Thyroid gland (tissue), 4 donors: ENCODE results near the gene NCAPD2. TPM values are rescaled to one million over a fixed set of nuclear protein-coding genes. Genes with fewer than 3 reads are reported as not detected.

Experiments
- DNase-seq, 2 donors: peaks; one replicate each; pipeline ENCODE4 v3.0.0-alpha.2; 2019
- H3K27ac ChIP-seq, 3 donors: fragments of 200-600 bp; sonication (generic); 1 replicate in 2 of 3; 2 replicates in 1 of 3; pipeline ENCODE4 v1.5.1; 2016 to 2019; ENCODE audit warnings: mild to moderate bottlenecking in 1 of 3, moderate library complexity in 1 of 3
- H3K27me3 ChIP-seq: fragments of 200-600 bp; sonication (generic); one replicate; pipeline ENCODE4 v1.5.1; 2019
- H3K36me3 ChIP-seq, 2 donors: fragments of 200-600 bp; sonication (generic); one replicate each; pipeline ENCODE4 v1.5.1; 2016 to 2019
- H3K4me1 ChIP-seq, 2 donors: fragments of 200-600 bp; sonication (generic); one replicate each; pipeline ENCODE4 v1.5.1; 2017 to 2019
- H3K4me3 ChIP-seq, 3 donors: fragments of 200-600 bp; sonication (generic); replicated peaks in 1 of 3; 1 replicate in 2 of 3; 2 replicates in 1 of 3; pipeline ENCODE4 v1.5.1; 2016; ENCODE audit warnings: mild to moderate bottlenecking in 1 of 3
- H3K9me3 ChIP-seq: fragments of 200-600 bp; sonication (generic); one replicate; pipeline ENCODE4 v1.5.1; 2017
- POLR2A ChIP-seq, 2 donors: fragments of 450-650 bp; IDR thresholded peaks; one replicate each; pipeline ENCODE4 v1.6.1; 2017; ENCODE audit warnings: antibody characterized with exemption in 2 of 2, mild to moderate bottlenecking in 2 of 2, moderate library complexity in 1 of 2
- WGBS, 2 donors: methylation state at CpG; one replicate each; pipeline ENCODE4 v1.1.5; 2017; 5-methylcytosine and 5-hydroxymethylcytosine counted together
- intact Hi-C: fragments of 100-400 bp; cut with DNase I; formaldehyde crosslinking; loops from one replicate; pipeline ENCODE4 v1.15.1; 2023
- total RNA-seq, 4 donors: library from RNA; depleted of rRNA; stranded (reverse); fragments of >200 nt; gene quantifications; one replicate each; pipeline ENCODE4 v1.2.3, GENCODE V29; 2016
- TF ChIP-seq, protein P1 (sequence below), 6 experiments: fragments of 200-600 bp in 3 of 6; fragments of 450-650 bp in 3 of 6; sonication (generic) in 3 of 6; IDR thresholded peaks; one replicate each; pipeline ENCODE4 v1.5.1; 2016 to 2019; ENCODE audit warnings: antibody characterized with exemption in 6 of 6, mild to moderate bottlenecking in 2 of 6, inconsistent platforms in 1 of 6, moderate library complexity in 1 of 6

The NCAPD2 gene
- total RNA-seq, 4 donors from 2014 or later, result 22.4 to 31.8 (median 28.6) TPM

DNA sequence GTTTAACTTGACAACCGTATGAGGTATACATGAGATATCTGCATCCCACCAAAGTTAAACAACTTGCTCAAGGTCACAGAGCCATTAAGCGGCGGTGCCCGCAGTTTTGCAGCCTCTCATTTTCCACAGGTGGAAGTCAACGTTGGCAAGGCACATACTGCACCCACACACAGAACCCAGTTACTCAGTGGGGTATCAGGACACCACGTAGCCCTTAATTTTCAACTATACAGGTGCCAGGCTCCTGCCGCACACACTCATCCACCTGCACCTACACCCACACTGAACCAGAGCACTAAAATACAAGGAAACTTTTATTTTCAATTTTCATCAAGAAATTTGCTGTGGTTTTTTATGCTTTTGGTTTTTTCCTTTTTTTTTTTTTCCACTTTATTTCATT lies 75.9 kb downstream of the NCAPD2 start:
- Histone ChIP-seq H3K9me3 (no peaks in the 10 kb centered on the region), H3K36me3 (peaks cover 47 to 52% of the 10 kb centered on the region in 2 donors), H3K4me1 (peaks cover 10 to 15% of the 10 kb centered on the region in 2 donors), H3K4me3 (no peak overlapping the region), H3K27me3 (no peaks in the 10 kb centered on the region), H3K27ac (no peak overlapping the region)
- intact Hi-C loops, result loop anchor here (5.0 kb wide), 1 partner anchor 33 kb away; no protein-coding TSS in a partner anchor
- 81 to 88% methylated on average over 7 of the region's 7 CpGs for WGBS, 2 donors
- TF ChIP-seq, protein P1, sequence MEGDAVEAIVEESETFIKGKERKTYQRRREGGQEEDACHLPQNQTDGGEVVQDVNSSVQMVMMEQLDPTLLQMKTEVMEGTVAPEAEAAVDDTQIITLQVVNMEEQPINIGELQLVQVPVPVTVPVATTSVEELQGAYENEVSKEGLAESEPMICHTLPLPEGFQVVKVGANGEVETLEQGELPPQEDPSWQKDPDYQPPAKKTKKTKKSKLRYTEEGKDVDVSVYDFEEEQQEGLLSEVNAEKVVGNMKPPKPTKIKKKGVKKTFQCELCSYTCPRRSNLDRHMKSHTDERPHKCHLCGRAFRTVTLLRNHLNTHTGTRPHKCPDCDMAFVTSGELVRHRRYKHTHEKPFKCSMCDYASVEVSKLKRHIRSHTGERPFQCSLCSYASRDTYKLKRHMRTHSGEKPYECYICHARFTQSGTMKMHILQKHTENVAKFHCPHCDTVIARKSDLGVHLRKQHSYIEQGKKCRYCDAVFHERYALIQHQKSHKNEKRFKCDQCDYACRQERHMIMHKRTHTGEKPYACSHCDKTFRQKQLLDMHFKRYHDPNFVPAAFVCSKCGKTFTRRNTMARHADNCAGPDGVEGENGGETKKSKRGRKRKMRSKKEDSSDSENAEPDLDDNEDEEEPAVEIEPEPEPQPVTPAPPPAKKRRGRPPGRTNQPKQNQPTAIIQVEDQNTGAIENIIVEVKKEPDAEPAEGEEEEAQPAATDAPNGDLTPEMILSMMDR (IDR thresholded peaks at IDR 0.05), result no peak
- no peak for TF ChIP-seq POLR2A (IDR thresholded peaks at IDR 0.05)
- DNase-seq, result no peak

DNA sequence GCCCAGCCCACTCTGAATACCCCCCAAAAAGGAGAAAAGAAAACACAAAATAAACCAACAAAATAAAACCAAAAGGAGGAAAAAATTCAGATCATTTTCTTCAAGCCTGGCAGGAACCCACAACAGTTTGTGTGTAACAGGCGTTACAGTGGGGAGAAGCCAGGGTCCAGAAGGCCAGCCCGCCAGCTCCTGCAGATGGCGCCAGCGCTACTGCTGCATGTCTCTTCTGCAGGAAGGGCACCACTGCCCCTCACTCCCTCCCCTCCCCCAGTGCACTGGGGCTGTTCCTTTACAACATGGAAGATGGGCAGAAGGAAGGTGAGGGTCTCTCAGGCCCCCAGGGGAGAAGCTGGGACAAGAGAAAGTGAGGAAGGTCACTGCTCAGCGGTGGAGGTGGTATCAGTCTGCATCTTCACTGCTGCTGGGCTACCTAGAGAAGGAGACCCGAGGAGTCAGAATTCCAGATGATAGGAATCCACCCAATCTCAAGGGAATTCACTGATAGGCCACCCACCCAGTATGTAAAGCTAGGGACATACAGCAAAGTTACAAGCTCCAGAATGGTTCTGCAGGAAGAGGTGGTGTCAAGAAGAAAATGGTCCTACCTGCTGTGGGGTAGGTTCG lies 76.5 kb downstream of the NCAPD2 start:
- 76% methylated on average over 7 of the region's 7 CpGs for WGBS, 2 donors
- no peaks in the 10 kb centered on the region for H3K9me3 ChIP-seq
- TF ChIP-seq POLR2A (IDR thresholded peaks at IDR 0.05), result no peak
- TF ChIP-seq, protein P1 (IDR thresholded peaks at IDR 0.05), result peak in 1 of 6 experiments; percentile 39
- H3K4me1 ChIP-seq, result peaks cover 10 to 15% of the 10 kb centered on the region in 2 donors
- H3K27ac ChIP-seq, result no peak overlapping the region
- peak; percentile 38 to 46 for DNase-seq
- H3K36me3 ChIP-seq, result peaks cover 53 to 57% of the 10 kb centered on the region in 2 donors
- intact Hi-C loops, result no loop called here
- H3K4me3 ChIP-seq, result no peak overlapping the region
- no peaks in the 10 kb centered on the region for H3K27me3 ChIP-seq

GRCh38 chr12:6573001-6573400 lies 79.1 kb downstream of the NCAPD2 start:
- no peak for DNase-seq
- H3K27me3 ChIP-seq, result no peaks in the 10 kb centered on the region
- H3K36me3 ChIP-seq, result peaks cover 72 to 79% of the 10 kb centered on the region in 2 donors
- H3K9me3 ChIP-seq, result no peaks in the 10 kb centered on the region
- TF ChIP-seq POLR2A (IDR thresholded peaks at IDR 0.05), result no peak
- TF ChIP-seq, protein P1 (IDR thresholded peaks at IDR 0.05), result no peak
- H3K27ac ChIP-seq, result no peak overlapping the region
- WGBS, 2 donors, result 92 to 94% methylated on average over 8 of the region's 8 CpGs
- intact Hi-C loops, result no loop called here
- H3K4me3 ChIP-seq, result no peak overlapping the region
- peaks cover 3 to 4% of the 10 kb centered on the region in 2 donors for H3K4me1 ChIP-seq

- Histone ChIP-seq H3K27ac (no peak overlapping the region), H3K9me3 (no peaks in the 10 kb centered on the region), H3K4me1 (no peaks in the 10 kb centered on the region), H3K36me3 (peaks cover 87 to 91% of the 10 kb centered on the region in 2 donors), H3K4me3 (no peak overlapping the region), H3K27me3 (no peaks in the 10 kb centered on the region)
- 85 to 92% methylated on average over 4 of the region's 4 CpGs for WGBS, 2 donors
- no peak for DNase-seq
- intact Hi-C loops, result no loop called here
- TF ChIP-seq POLR2A (IDR thresholded peaks at IDR 0.05), result no peak
- TF ChIP-seq, protein P1 (IDR thresholded peaks at IDR 0.05), result no peak
These were observed 80.8 kb downstream of the NCAPD2 start for GRCh38 chr12:6574576-6575295.

DNA sequence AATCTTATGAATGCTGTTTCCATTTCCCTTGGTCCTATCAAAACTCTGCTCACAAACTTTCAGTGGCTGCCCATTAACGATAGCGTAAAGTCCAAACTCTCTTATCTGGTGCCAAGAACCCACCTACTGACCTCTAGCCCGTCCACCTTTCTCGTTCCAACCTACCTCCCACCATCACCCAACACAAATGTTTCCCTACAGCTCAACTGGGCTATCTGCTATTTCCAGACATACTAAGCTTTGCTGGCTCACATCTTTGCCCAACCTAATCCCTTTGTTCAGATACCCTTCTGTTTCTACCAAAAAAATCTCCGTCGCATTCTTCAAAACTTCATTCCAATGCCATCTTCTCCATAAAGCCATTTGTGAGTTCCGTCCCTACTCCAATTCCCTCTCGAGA lies 81.7 kb downstream of the NCAPD2 start:
- 88 to 96% methylated on average over 8 of the region's 8 CpGs for WGBS, 2 donors
- no peak overlapping the region for H3K27ac ChIP-seq
- H3K36me3 ChIP-seq, result peaks cover 92 to 94% of the 10 kb centered on the region in 2 donors
- no peak for TF ChIP-seq POLR2A (IDR thresholded peaks at IDR 0.05)
- TF ChIP-seq, protein P1 (IDR thresholded peaks at IDR 0.05), result no peak
- intact Hi-C loops, result no loop called here
- no peak for DNase-seq
- no peaks in the 10 kb centered on the region for H3K9me3 ChIP-seq
- no peak overlapping the region for H3K4me3 ChIP-seq
- no peaks in the 10 kb centered on the region for H3K4me1 ChIP-seq
- H3K27me3 ChIP-seq, result no peaks in the 10 kb centered on the region
